GM23338 (cell line): ENCODE results near the gene EFR3B.

Experiments
- CREB1 ChIP-seq: fragments of 250-450 bp; sonication (Bioruptor Pico); IDR thresholded peaks from 2 replicates; pipeline ENCODE4 v1.5.0; 2020; ENCODE audit warnings: low read depth, mild to moderate bottlenecking, moderate library complexity
- EZH2 ChIP-seq: fragments of 200-600 bp; sonication (generic); IDR thresholded peaks from one replicate; pipeline ENCODE4 v1.8.0; 2017; ENCODE audit warnings: antibody characterized with exemption, mild to moderate bottlenecking, low read depth; ENCODE audit not compliant: unreplicated experiment
- EZH2phosphoT487 ChIP-seq: fragments of 200-600 bp; sonication (generic); IDR thresholded peaks from one replicate; pipeline ENCODE4 v1.8.1; 2018; ENCODE audit warnings: antibody characterized with exemption; ENCODE audit not compliant: unreplicated experiment
- JUNB ChIP-seq: IDR thresholded peaks from one replicate; pipeline ENCODE4 v1.6.1; 2016; ENCODE audit warnings: antibody characterized with exemption; ENCODE audit not compliant: unreplicated experiment
- POLR2AphosphoS5 ChIP-seq: IDR thresholded peaks from 2 replicates; pipeline ENCODE4 v1.6.1; 2016; ENCODE audit warnings: antibody characterized with exemption, low read depth
- REST ChIP-seq: IDR thresholded peaks from one replicate; pipeline ENCODE4 v1.6.1; 2018; ENCODE audit warnings: antibody characterized with exemption; ENCODE audit not compliant: unreplicated experiment
- TF ChIP-seq, protein P1 (sequence below), 2 experiments: fragments of 200-600 bp in 1 of 2; sonication (generic) in 1 of 2; conservative IDR thresholded peaks; 2 replicates each; pipeline versions ENCODE4 v1.5.1 to v1.6.1; 2016 to 2017; ENCODE audit warnings: antibody characterized with exemption in 2 of 2, low read depth in 2 of 2, mild to moderate bottlenecking in 2 of 2, moderate library complexity in 1 of 2
- TF ChIP-seq, protein P2 (sequence below): IDR thresholded peaks from 2 replicates; pipeline ENCODE4 v1.6.1; 2016; ENCODE audit warnings: antibody characterized with exemption

GRCh38 chr2:25034081-25034480 lies 7.8 kb upstream of the EFR3B start:
- no peak for TF ChIP-seq EZH2
- TF ChIP-seq, protein P1, sequence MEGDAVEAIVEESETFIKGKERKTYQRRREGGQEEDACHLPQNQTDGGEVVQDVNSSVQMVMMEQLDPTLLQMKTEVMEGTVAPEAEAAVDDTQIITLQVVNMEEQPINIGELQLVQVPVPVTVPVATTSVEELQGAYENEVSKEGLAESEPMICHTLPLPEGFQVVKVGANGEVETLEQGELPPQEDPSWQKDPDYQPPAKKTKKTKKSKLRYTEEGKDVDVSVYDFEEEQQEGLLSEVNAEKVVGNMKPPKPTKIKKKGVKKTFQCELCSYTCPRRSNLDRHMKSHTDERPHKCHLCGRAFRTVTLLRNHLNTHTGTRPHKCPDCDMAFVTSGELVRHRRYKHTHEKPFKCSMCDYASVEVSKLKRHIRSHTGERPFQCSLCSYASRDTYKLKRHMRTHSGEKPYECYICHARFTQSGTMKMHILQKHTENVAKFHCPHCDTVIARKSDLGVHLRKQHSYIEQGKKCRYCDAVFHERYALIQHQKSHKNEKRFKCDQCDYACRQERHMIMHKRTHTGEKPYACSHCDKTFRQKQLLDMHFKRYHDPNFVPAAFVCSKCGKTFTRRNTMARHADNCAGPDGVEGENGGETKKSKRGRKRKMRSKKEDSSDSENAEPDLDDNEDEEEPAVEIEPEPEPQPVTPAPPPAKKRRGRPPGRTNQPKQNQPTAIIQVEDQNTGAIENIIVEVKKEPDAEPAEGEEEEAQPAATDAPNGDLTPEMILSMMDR (conservative IDR thresholded peaks at IDR 0.05; ENCODE audit: low read depth in 2 of 2) = no peak
- TF ChIP-seq POLR2AphosphoS5 = no peak
- TF ChIP-seq JUNB = no peak
- no peak for TF ChIP-seq CREB1 (CRISPR knock-in tag)
- TF ChIP-seq EZH2phosphoT487 = no peak
- no peak for TF ChIP-seq REST
- TF ChIP-seq, protein P2, sequence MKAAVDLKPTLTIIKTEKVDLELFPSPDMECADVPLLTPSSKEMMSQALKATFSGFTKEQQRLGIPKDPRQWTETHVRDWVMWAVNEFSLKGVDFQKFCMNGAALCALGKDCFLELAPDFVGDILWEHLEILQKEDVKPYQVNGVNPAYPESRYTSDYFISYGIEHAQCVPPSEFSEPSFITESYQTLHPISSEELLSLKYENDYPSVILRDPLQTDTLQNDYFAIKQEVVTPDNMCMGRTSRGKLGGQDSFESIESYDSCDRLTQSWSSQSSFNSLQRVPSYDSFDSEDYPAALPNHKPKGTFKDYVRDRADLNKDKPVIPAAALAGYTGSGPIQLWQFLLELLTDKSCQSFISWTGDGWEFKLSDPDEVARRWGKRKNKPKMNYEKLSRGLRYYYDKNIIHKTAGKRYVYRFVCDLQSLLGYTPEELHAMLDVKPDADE = no peak
